Measurements from ENCODE around the gene MRPL54.

Gene MRPL54

GRCh38 chr19:3770136-3770999 lies 7.9 kb downstream of the MRPL54 start:
- DNase-seq: no peak

DNA sequence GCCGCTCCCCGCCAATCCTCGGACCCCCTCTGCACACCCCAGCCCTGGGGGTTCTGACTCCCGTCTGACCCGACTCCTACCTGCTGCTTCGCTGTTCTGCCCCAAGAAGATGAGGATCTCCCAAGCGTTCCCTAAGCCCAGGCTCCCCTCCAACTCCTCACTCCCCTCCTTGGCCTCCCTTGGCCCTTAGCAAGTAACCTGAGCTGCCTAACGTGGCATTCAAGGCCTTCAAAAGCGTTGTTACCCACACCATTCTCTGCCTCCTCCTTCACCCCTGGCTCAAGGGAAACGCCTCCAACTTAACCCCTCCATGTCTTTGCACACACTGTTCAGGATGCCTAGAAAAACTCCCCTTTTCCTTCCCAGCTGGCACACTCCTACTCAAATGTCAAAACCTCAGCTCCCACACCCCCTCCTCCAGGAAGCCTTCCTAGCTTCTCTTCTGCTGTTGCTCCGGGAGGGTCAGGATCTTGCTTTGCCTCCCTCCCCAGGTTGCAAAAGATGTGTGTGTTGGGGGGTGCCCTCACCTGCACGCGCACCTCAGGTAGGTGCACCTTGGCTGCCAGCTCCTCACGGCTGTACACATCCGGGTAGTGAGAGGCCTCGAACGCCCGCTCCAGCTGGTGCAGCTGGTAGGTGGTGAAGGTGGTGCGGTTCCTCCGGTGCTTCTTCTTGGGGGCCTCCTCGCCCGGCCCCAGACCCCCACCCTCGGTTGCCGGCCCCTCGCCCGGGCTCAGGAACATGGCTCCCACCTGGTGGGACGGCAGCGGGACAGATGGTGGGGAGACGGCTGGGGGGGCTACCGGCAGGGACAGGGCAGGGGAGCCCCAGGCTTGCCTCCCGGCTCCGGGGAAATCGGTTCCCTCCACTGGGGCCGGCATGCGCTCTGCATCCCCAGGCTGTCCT lies 8.8 kb downstream of the MRPL54 start:
- no peak for DNase-seq

GRCh38 chr19:3771906-3772455 lies 9.5 kb downstream of the MRPL54 start, which contains the start of gene RAX2:
Gene RAX2, minus strand, starts transcription at chr19:3772228. Its CDS starts 486 bp downstream, at chr19:3771742.
- no peak for DNase-seq

DNA sequence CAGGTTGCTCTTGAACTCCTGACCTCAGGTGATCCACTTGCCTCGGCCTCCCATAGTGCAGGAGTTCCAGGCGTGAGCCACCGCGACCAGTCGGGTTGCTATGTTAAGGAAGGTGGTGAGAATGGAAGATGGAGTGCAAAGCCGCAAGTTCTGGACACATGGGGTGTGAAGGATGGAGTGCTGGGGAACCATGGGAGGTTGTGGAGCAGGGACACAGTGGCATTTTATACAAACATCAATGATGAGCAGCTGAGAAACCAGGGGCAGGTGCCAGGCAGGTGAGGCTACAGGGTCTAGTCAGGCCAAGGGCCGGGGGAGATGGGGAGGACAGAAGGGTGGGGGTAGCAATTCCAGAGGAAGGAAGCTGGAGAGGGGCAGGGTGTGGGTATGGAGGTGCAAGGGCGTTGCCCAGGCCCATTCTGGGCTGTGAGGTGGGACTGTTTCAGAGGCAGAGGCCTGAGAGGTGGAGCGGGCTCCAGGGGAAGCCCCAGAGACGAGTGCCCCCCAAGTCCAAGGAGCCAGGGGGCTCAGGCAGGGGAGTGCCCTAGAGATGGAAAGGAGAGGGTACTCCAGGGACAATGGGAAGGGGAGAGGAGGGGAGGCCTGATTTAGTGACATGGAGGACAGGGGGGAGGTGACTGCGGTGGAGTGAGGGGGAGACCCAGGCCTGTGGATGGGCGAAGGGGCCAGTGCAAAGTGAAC lies 11.5 kb downstream of the MRPL54 start:
- DNase-seq: no peak

DNA sequence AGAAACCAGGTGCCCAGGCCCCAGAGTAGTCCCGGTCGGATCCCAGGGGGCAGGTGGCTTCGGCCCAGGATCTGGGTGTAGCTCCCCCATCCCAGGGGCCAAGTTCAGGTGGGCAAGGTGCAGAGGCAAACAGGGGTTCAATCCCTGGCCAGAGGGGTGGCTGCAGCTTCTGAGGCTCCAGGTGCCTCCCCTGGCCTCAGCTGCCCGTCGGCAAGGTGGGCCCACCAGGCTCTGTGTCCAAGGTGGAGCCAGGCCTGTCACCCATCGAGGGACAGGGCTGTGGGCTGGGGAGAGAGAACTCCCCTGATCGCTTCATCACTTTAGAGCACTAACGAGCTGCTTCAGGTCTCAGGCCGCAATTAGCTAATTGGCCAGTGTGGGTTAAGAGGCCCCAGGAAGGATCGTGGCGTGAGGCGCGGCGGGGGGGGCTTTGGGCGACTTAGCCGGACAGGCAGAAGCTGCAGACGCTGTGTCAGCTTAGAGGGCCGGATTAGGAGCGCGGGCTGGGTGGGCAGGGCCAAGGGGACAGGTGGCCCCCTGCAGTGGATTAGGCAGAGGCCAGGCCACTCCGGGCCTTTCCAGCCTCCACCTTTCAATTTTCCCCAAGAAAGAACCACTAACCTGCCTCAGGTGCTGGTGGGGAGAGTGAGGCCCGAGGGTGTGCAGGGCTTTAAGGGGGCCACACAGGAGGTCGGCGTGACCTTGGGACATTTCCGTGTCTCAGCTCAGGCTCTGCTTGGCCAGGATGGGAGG lies 12.3 kb downstream of the MRPL54 start:
- no peak for DNase-seq

GRCh38 chr19:3775374-3775711 lies 12.9 kb downstream of the MRPL54 start:
- no peak for DNase-seq

DNA sequence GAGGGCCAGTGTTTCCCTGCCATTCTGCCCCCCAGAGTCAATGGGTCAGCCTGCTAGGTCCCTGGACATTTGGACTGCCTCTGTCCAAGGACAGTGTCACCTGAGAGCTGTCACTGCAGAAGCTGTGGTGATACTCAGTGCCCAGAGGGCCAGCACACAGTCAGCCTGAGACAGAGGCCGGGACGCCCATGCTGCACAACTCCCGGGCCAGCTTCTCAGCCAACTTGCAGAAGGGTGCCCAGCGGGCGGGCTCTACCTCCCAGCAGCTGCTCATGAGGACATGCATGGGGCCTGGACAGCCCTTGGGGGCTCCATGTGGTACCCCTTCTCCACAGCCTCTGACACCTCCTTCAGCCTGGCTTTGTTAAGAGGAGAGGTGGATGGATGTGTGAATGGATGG lies 13.3 kb downstream of the MRPL54 start:
- DNase-seq: no peak

DNA sequence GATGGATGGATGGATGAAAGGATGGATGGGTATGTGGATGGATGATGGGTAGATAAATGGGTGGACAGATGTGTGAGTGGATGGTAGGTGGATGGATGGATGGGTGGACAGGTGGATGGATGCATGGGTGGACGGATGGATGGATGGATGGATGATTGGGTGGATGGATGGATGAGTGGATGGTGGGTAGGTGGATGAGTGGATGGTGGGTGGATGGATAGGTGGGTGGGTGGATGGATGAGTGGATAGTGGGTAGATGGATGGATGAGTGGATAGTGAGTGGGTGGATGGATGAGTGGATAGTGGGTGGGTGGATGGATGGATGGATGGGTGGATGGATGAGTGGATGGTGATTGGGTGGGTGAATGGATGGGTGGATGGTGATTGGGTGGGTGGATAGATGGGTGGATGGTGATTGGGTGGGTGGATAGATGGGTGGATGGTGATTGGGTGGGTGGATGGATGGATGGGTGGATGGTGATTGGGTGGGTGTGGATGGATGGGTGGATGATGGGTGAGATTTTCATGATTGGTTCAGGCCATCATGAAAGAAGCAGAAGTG lies 14.1 kb downstream of the MRPL54 start:
- no peak for DNase-seq

GRCh38 chr19:3778104-3778867 lies 15.8 kb downstream of the MRPL54 start:
- DNase-seq: no peak

DNA sequence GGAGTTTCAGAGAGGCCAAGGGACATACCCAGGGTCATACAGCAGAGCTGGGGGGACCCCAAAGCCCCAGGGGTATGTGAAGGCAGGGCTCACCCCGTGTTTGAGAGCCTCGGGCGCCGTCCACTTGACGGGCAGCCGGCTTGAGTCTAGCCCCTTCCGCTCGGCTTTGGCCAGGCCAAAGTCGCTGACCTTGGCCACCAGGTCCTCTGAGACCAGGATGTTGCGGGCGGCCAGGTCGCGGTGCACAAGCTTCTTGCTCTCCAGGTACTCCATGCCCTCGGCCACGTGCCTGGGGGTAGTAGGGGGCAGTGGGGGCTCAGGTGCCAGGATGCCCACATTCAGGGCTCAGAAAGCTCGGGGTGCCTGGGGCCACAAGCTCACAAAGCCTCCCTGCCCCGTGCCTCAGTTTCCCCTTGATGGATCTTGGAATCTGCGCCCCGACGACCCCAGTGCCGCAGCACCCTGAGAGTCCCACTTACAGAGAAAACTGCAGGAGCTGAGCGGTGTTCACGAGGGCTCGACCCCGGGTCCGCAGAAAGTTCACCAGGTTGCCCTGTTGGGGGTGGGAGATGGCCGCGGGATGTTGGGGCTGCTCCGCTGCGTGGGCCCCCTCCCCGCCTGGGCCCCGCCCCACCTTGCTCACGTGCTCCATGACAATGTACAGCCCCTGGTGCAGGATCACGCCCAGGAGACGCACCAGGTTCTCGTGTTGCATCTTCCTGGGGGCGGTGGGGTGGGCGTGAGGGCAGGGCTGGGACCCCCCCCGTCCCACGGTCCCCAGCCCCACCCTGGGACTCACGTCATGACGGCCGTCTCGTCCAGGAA lies 16.6 kb downstream of the MRPL54 start:
- DNase-seq: no peak

GRCh38 chr19:3780786-3781304 lies 18.4 kb downstream of the MRPL54 start:
- DNase-seq: no peak

DNA sequence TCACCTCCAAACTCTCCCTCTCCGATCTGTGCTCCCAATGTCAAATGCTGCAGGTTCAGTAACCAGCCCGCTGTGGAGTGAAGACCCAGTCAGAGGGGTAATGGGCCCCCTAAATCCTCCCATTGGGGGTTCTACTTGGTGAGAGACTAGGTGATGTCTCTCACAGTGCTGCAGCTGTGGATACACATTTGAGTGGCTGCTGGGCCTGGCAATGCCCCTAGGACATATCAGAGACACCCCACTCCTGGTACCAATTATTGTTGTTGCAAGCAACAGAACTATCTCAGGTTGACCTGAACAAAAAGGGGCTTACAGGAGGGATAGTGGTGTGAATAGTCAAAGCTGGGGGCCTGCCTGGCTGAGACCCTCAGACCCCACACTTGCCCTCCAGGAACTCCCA lies 19.1 kb downstream of the MRPL54 start:
- no peak for DNase-seq

DNA sequence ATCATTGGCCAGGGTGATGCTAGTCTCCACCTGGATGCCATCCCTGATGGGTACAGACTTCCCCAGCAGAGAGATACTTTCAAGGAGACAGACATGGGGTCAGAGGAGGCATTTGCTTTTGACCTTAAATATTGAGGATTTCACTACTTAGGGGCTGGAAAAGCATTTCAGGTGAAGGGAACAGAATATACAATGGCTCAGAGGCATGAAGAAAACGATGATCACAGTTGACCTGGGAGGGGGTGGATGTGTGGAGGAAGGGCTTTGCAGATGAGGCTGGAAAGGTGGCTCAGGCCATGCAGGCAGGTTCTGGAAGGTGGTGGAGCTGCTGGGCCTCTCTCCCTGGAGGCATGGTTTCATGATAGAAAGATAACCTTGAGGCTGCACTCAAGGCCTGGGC lies 19.8 kb downstream of the MRPL54 start:
- DNase-seq: no peak

DNA sequence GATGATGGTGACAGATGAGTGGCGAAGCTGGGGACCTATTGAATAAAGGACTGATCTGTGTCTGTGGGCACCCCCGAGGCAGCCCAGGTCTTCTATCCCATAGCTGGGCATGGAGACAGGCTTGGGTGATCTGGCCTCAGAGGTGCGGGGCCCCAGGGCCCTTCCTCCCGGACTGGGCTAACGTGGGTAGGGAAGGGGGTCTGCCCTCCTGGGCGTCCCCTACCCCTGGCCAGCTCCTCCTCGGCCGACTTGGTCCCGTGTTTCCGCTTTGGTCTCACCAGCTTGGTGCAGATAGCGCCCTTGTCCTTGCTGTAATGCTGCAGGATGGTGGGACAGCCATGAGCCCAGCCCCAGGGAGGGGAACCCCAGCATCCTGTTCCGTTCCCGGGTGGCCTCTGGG lies 20.4 kb downstream of the MRPL54 start:
- DNase-seq: no peak

GRCh38 chr19:3783660-3784584 lies 21.4 kb downstream of the MRPL54 start:
- no peak for DNase-seq

DNA sequence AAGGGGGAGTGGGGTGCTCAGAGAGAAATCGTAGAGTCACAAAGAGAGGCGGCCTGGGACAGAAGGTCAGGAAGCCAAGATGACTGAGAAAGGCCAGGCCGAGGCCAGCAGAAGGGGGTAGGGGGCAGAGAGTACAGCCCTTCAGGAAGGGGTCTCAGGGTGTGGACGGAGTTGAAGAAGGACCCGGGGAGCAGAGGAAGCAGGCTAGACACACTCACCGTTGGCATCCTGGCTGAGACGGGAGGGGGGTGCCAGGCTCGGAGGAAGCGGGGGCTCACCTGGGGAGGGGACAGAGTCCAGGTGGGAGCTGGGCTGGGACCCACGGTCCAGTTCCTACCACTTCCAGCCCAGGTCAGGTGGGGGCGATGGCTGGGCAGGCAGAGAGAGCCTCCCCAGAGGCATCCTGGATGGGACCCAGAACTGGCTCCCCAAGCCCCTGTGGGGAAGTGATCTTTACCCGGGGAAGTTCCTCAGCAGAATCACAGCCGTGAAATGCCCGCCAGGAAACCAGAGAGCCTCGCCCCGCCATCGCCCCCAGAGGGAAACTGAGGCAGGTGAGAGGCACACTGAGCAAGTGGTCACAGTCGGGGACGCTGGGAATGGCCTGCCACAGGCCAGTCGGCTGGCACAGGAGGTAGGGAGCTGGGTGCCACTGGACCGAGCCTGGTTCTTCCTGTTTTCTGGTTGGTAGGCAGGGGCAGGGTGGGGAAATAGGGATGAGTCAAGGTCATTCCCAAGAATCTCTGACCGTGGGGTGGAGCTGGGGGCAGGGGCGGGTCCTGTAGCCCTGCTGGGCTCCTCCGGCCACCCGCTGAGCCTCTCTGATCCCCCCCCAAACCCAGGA lies 22.3 kb downstream of the MRPL54 start:
- no peak for DNase-seq

DNA sequence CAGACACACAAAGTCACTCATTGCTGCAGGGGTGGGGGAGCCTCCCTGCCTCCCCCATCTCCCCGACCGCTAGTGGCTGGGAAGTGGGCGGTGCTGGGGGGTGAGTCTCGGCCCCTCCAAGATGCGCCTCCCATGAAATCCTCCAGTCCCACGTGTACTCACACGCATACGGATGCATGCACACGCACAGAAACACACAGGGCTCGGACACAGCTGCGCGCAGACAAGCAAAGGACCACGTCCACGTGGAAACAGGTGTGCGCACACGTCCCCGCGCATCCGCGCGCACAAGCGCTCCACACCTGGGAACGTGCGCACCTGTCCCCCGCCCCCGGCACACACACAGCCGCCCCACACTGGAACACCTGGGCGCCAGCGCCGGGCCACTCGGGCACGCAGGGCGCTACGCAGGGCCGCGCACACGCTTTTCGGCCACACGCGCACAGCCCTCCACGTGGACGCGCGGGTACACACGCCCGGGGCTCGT lies 23.0 kb downstream of the MRPL54 start:
- DNase-seq: no peak

Data from GOT3 (cell line).